B cell (primary cell): ENCODE data around the gene KIF15.

Experiments
- EZH2 ChIP-seq: IDR thresholded peaks from 2 replicates; pipeline ENCODE4 v1.6.1; 2012; ENCODE audit warnings: borderline replicate concordance, low read depth, mild to moderate bottlenecking, moderate library complexity, low read length; ENCODE audit not compliant: insufficient read depth, poor library complexity, severe bottlenecking
- TF ChIP-seq, protein P1 (sequence below): fragments of 200-600 bp; IDR thresholded peaks from one replicate; pipeline ENCODE4 v1.8.0; 2022; ENCODE audit warnings: antibody characterized with exemption, mild to moderate bottlenecking

DNA sequence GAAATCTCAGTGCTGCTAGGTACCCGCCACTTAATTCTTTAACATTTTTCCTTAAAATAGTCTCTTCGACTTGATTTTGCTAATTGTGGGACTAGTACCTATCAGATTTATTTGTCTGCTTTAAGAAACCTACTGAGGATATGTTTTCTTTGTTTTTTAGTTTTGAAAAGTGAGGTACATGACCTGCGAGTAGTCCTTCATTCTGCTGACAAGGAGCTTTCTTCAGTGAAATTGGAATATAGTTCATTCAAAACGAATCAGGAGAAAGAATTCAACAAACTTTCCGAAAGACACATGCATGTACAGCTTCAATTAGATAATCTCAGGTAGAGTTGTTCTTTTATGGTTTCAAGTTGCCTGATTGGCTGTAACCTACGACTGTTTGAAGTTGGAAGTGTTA, 53.2 kb downstream of the KIF15 start:
- TF ChIP-seq, protein P1, sequence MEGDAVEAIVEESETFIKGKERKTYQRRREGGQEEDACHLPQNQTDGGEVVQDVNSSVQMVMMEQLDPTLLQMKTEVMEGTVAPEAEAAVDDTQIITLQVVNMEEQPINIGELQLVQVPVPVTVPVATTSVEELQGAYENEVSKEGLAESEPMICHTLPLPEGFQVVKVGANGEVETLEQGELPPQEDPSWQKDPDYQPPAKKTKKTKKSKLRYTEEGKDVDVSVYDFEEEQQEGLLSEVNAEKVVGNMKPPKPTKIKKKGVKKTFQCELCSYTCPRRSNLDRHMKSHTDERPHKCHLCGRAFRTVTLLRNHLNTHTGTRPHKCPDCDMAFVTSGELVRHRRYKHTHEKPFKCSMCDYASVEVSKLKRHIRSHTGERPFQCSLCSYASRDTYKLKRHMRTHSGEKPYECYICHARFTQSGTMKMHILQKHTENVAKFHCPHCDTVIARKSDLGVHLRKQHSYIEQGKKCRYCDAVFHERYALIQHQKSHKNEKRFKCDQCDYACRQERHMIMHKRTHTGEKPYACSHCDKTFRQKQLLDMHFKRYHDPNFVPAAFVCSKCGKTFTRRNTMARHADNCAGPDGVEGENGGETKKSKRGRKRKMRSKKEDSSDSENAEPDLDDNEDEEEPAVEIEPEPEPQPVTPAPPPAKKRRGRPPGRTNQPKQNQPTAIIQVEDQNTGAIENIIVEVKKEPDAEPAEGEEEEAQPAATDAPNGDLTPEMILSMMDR = no peak
- TF ChIP-seq EZH2 = no peak
